ENCODE data around the gene CYB5R2.

CYB5R2 gene

GRCh38 chr11:7639643-7640025 lies 33.7 kb downstream of the CYB5R2 start:
- no peak for DNase-seq (ENCODE audit: low read depth)
- TF ChIP-seq CTCF (IDR thresholded peaks at IDR 0.05; ENCODE audit: insufficient read depth, low read depth, low read length, missing control alignments) = no peak
- H3K4me3 ChIP-seq (ENCODE audit: low read length) = no peak overlapping the region

- no peak overlapping the region for H3K4me3 ChIP-seq (ENCODE audit: low read length)
- no peak for TF ChIP-seq CTCF (IDR thresholded peaks at IDR 0.05; ENCODE audit: insufficient read depth, low read depth, low read length, missing control alignments)
- no peak for DNase-seq (ENCODE audit: low read depth)
Measured at GRCh38 chr11:7638710-7639642, 34.3 kb downstream of the CYB5R2 start.

- DNase-seq (ENCODE audit: low read depth) = peak; percentile 76
- H3K4me3 ChIP-seq (ENCODE audit: low read length) = no peak overlapping the region
- no peak for TF ChIP-seq CTCF (IDR thresholded peaks at IDR 0.05; ENCODE audit: insufficient read depth, low read depth, low read length, missing control alignments)
Measured at GRCh38 chr11:7637447-7638157, 35.7 kb downstream of the CYB5R2 start.

- H3K4me3 ChIP-seq (ENCODE audit: low read length) = no peak overlapping the region
- no peak for DNase-seq (ENCODE audit: low read depth)
- no peak for TF ChIP-seq CTCF (IDR thresholded peaks at IDR 0.05; ENCODE audit: insufficient read depth, low read depth, low read length, missing control alignments)
Measured at GRCh38 chr11:7636350-7636749, 37.0 kb downstream of the CYB5R2 start.

GRCh38 chr11:7635708-7636107 lies 37.6 kb downstream of the CYB5R2 start:
- no peak overlapping the region for H3K4me3 ChIP-seq (ENCODE audit: low read length)
- DNase-seq (ENCODE audit: low read depth) = no peak
- no peak for TF ChIP-seq CTCF (IDR thresholded peaks at IDR 0.05; ENCODE audit: insufficient read depth, low read depth, low read length, missing control alignments)

GRCh38 chr11:7635137-7635536 lies 38.2 kb downstream of the CYB5R2 start:
- no peak for DNase-seq (ENCODE audit: low read depth)
- TF ChIP-seq CTCF (IDR thresholded peaks at IDR 0.05; ENCODE audit: insufficient read depth, low read depth, low read length, missing control alignments) = no peak

More at GRCh38 chr11:7635137-7635536, 38.2 kb downstream of the CYB5R2 start:
- no peak overlapping the region for H3K4me3 ChIP-seq (ENCODE audit: low read length)

All from epithelial cell of esophagus (primary cell).